Esophagus squamous epithelium (tissue), 4 donors: ENCODE data around the gene CHD3.
"Not testable (repeated sequence)": the region's sequence is repeated elsewhere in the genome, so short reads cannot be mapped to it uniquely, and the experiment has no call there.

Experiments used
- CTCF ChIP-seq, 6 experiments: fragments of 450-650 bp in 4 of 6; fragments of 200-600 bp in 2 of 6; sonication (generic) in 2 of 6; IDR thresholded peaks; one replicate each; pipeline ENCODE4 v1.5.1; 2016 to 2019; ENCODE audit warnings: antibody characterized with exemption in 6 of 6, mild to moderate bottlenecking in 4 of 6, moderate library complexity in 4 of 6
- POLR2A ChIP-seq, 4 donors: fragments of 450-650 bp; IDR thresholded peaks; one replicate each; pipeline ENCODE4 v1.6.1; 2017; ENCODE audit warnings: antibody characterized with exemption in 4 of 4, mild to moderate bottlenecking in 4 of 4, moderate library complexity in 3 of 4

GRCh38 chr17:7953266-7953665 lies 64.7 kb downstream of the CHD3 start:
- TF ChIP-seq POLR2A, CTCF (IDR thresholded peaks at IDR 0.05): not testable (repeated sequence)
